Measurements from ENCODE around the gene SULT2A1.

The SULT2A1 gene

DNA sequence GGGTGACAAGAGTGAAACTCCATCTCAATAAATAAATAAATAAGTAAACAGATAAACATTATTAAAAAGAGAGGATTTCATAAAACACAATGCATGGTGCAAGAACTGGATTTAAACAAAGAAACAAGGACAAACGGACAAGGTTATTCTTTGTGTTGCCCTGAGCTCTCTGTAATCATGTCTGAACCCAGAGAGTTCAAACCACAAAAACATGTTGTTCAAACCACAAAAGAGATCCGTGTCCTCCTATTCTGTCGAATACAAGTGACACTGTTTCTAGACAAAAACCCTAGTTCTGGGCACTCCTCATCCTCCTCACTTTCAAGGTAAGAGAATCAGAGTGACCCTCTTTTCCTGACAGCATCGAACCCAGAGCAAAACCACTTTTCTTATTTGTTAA lies 31.7 kb downstream of the SULT2A1 start:
- TF ChIP-seq EZH2phosphoT487 (IDR thresholded peaks at IDR 0.05; ENCODE audit: borderline replicate concordance), result no peak
- TF ChIP-seq, protein P1, sequence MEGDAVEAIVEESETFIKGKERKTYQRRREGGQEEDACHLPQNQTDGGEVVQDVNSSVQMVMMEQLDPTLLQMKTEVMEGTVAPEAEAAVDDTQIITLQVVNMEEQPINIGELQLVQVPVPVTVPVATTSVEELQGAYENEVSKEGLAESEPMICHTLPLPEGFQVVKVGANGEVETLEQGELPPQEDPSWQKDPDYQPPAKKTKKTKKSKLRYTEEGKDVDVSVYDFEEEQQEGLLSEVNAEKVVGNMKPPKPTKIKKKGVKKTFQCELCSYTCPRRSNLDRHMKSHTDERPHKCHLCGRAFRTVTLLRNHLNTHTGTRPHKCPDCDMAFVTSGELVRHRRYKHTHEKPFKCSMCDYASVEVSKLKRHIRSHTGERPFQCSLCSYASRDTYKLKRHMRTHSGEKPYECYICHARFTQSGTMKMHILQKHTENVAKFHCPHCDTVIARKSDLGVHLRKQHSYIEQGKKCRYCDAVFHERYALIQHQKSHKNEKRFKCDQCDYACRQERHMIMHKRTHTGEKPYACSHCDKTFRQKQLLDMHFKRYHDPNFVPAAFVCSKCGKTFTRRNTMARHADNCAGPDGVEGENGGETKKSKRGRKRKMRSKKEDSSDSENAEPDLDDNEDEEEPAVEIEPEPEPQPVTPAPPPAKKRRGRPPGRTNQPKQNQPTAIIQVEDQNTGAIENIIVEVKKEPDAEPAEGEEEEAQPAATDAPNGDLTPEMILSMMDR (conservative IDR thresholded peaks at IDR 0.05; ENCODE audit: low read length), result no peak

DNA sequence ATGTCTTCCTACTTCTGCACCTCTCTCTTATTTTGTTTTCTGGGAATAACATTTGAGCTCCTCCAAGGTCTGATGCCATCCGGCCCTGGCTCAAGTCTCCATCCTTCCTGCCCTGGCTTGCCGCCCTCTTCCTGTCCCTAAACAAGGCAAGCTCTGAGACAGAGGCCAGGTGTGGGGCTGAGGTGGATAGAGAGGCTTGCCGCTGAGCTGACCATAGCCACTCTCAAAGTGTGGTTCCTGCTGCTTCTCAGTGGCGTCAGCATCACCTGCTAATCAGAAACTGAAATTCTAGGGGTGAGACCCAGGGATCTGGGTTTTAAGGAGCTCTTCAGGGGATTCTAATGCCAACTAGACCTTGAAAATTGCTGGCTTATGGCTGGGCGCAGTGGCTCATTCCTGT lies 33.1 kb downstream of the SULT2A1 start:
- Histone ChIP-seq H3K27me3 (ENCODE audit: insufficient read depth, low read length, poor library complexity, severe bottlenecking) (no peaks in the 10 kb centered on the region), H3F3A (ENCODE audit: low read depth) (no peaks in the 10 kb centered on the region), H3K79me2 (ENCODE audit: insufficient read depth, low read length) (no peaks in the 10 kb centered on the region), H3K4me2 (ENCODE audit: low read depth, low read length, poor library complexity, severe bottlenecking) (no peak overlapping the region), H3K36me3 (ENCODE audit: insufficient read depth, low read length) (no peaks in the 10 kb centered on the region), H3K9me2 (replicated peaks; ENCODE audit: low read depth, low read length) (no peaks in the 10 kb centered on the region), H3K4me1 (ENCODE audit: insufficient read depth, low read length, poor library complexity, severe bottlenecking) (no peaks in the 10 kb centered on the region), H4K20me1 (ENCODE audit: insufficient read depth, low read length, poor library complexity, severe bottlenecking) (no peaks in the 10 kb centered on the region), H2AFZ (ENCODE audit: low read length) (no peak overlapping the region), H3K9ac (ENCODE audit: low read depth, low read length, poor library complexity, severe bottlenecking) (no peak overlapping the region), H3K4me3 (ENCODE audit: low read length, poor library complexity, severe bottlenecking) (no peak overlapping the region), H3K9me3 (ENCODE audit: insufficient read depth, low read depth, low read length) (no peaks in the 10 kb centered on the region)
- TF ChIP-seq EZH2phosphoT487 (IDR thresholded peaks at IDR 0.05; ENCODE audit: borderline replicate concordance), result no peak
- TF ChIP-seq, protein P1 (conservative IDR thresholded peaks at IDR 0.05; ENCODE audit: low read length), result no peak

More for the DNA sequence above, 31.7 kb downstream of the SULT2A1 start:
- no peaks in the 10 kb centered on the region for H3K36me3 ChIP-seq (ENCODE audit: insufficient read depth, low read length)
- H3K27me3 ChIP-seq (ENCODE audit: insufficient read depth, low read length, poor library complexity, severe bottlenecking), result no peaks in the 10 kb centered on the region
- H3K9me2 ChIP-seq (replicated peaks; ENCODE audit: low read depth, low read length), result no peaks in the 10 kb centered on the region
- H3K79me2 ChIP-seq (ENCODE audit: insufficient read depth, low read length), result no peaks in the 10 kb centered on the region
- no peak overlapping the region for H2AFZ ChIP-seq (ENCODE audit: low read length)
- no peaks in the 10 kb centered on the region for H3F3A ChIP-seq (ENCODE audit: low read depth)
- no peak overlapping the region for H3K4me2 ChIP-seq (ENCODE audit: low read depth, low read length, poor library complexity, severe bottlenecking)
- no peaks in the 10 kb centered on the region for H4K20me1 ChIP-seq (ENCODE audit: insufficient read depth, low read length, poor library complexity, severe bottlenecking)
- no peak overlapping the region for H3K9ac ChIP-seq (ENCODE audit: low read depth, low read length, poor library complexity, severe bottlenecking)
- no peak overlapping the region for H3K4me3 ChIP-seq (ENCODE audit: low read length, poor library complexity, severe bottlenecking)
- no peaks in the 10 kb centered on the region for H3K4me1 ChIP-seq (ENCODE audit: insufficient read depth, low read length, poor library complexity, severe bottlenecking)
- no peaks in the 10 kb centered on the region for H3K9me3 ChIP-seq (ENCODE audit: insufficient read depth, low read depth, low read length)

DNA sequence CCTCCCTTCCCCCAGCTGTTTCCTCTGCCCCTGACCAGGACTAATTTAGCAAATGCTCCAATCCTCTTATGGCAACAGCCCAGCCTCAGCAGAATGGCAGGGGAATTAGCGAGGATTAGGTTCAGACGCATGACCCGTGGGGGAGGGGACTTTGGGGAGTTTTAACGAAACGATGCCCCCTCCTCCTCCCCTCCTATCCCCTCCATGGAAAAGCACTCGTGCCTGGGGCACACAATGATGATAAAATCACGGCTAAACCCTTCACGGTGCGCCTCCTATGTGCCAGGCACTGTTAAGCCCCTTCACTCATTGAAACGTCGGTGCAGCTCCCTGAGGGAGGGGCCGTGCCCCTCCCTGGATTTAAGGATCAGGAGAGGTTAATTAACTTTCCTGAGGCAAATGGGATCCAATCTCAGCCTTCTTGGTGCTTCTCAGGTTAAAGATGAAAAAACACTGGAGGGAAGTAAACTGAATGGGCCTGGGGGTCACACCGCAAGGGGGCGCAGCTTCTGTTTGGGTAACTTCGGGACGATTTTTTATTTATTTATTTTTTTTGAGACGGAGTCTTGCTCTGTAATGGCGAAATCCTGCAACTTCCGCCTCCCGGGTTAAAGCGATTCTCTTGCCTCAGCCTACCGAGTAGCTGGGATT lies 37.2 kb downstream of the SULT2A1 start:
- no peaks in the 10 kb centered on the region for H3F3A ChIP-seq (ENCODE audit: low read depth)
- H3K79me2 ChIP-seq (ENCODE audit: insufficient read depth, low read length), result no peaks in the 10 kb centered on the region
- H2AFZ ChIP-seq (ENCODE audit: low read length), result no peak overlapping the region
- no peak overlapping the region for H3K9ac ChIP-seq (ENCODE audit: low read depth, low read length, poor library complexity, severe bottlenecking)
- no peaks in the 10 kb centered on the region for H3K27me3 ChIP-seq (ENCODE audit: insufficient read depth, low read length, poor library complexity, severe bottlenecking)
- no peaks in the 10 kb centered on the region for H3K9me2 ChIP-seq (replicated peaks; ENCODE audit: low read depth, low read length)
- no peaks in the 10 kb centered on the region for H4K20me1 ChIP-seq (ENCODE audit: insufficient read depth, low read length, poor library complexity, severe bottlenecking)
- H3K4me3 ChIP-seq (ENCODE audit: low read length, poor library complexity, severe bottlenecking), result no peak overlapping the region
- no peaks in the 10 kb centered on the region for H3K4me1 ChIP-seq (ENCODE audit: insufficient read depth, low read length, poor library complexity, severe bottlenecking)
- H3K9me3 ChIP-seq (ENCODE audit: insufficient read depth, low read depth, low read length), result no peaks in the 10 kb centered on the region
- no peaks in the 10 kb centered on the region for H3K36me3 ChIP-seq (ENCODE audit: insufficient read depth, low read length)
- TF ChIP-seq, protein P1 (conservative IDR thresholded peaks at IDR 0.05; ENCODE audit: low read length), result no peak
- no peak for TF ChIP-seq EZH2phosphoT487 (IDR thresholded peaks at IDR 0.05; ENCODE audit: borderline replicate concordance)
- no peak overlapping the region for H3K4me2 ChIP-seq (ENCODE audit: low read depth, low read length, poor library complexity, severe bottlenecking)
